H1 (cell line): Measurements from ENCODE around the gene LMBR1. TPM values are rescaled to one million over a fixed set of nuclear protein-coding genes. Genes with fewer than 3 reads are reported as not detected.

ENCODE experiments used
- ASH2L ChIP-seq: fragments of 200-600, 300-600 bp; sonication (generic); IDR thresholded peaks from one replicate; pipeline ENCODE4 v1.7.1; 2017; ENCODE audit warnings: low read length
- BACH1 ChIP-seq: IDR thresholded peaks from 2 replicates; pipeline ENCODE4 v1.6.1; 2012; ENCODE audit warnings: low read length, improper control_type of control experiment
- CBX8 ChIP-seq: fragments of 300-800, 300-1000 bp; sonication (generic); IDR thresholded peaks from 2 replicates; pipeline ENCODE4 v1.7.1; 2016; ENCODE audit warnings: low read depth, low read length, borderline replicate concordance
- CHD1 ChIP-seq: IDR thresholded peaks from 2 replicates; pipeline ENCODE4 v1.6.1; 2012; ENCODE audit warnings: low read depth, low read length, improper control_type of control experiment
- CTCF ChIP-seq, 3 experiments: IDR thresholded peaks; 1 replicate in 2 of 3; 2 replicates in 1 of 3; pipeline versions ENCODE4 v1.5.1 to v1.6.1; 2011; ENCODE audit warnings: low read length in 3 of 3, mild to moderate bottlenecking in 3 of 3, inconsistent platforms in 2 of 3, low read depth in 1 of 3, moderate library complexity in 1 of 3; ENCODE audit not compliant: insufficient read depth in 1 of 3; ENCODE audit errors: control extremely low read depth in 1 of 3
- KDM5A ChIP-seq: fragments of 200-600 bp; IDR thresholded peaks from 2 replicates; pipeline ENCODE4 v1.7.1; 2012; ENCODE audit warnings: mild to moderate bottlenecking, low read length, inconsistent platforms, mixed read lengths
- NANOG ChIP-seq: IDR thresholded peaks from 2 replicates; pipeline ENCODE4 v1.6.1; 2011; ENCODE audit warnings: low read length, low read depth, mild to moderate bottlenecking, inconsistent platforms; ENCODE audit not compliant: insufficient read depth, poor library complexity, severe bottlenecking
- POLR2A ChIP-seq, 2 experiments: IDR thresholded peaks; 1 replicate in 1 of 2; 2 replicates in 1 of 2; pipeline ENCODE4 v1.6.1; 2011; ENCODE audit warnings: low read depth in 2 of 2, low read length in 2 of 2, mild to moderate bottlenecking in 2 of 2; ENCODE audit errors: control extremely low read depth in 1 of 2
- SP2 ChIP-seq: IDR thresholded peaks from 2 replicates; pipeline ENCODE4 v1.6.1; 2012; ENCODE audit warnings: mild to moderate bottlenecking, low read length, inconsistent platforms
- polyA plus RNA-seq, 7 experiments: library from polyadenylated mRNA; depleted of rRNA in 3 of 7; stranded (reverse) in 5 of 7; unstranded in 2 of 7; fragments of >200 nt in 5 of 7; fragments of 200-250 nt in 2 of 7; gene quantifications; 1 replicate in 5 of 7; 2 replicates in 1 of 7; 4 replicates in 1 of 7; pipeline versions ENCODE4 v1.2.1 to v1.2.3, GENCODE V29; 2011 to 2013; ENCODE audit warnings: missing spikeins in 2 of 7, mixed read lengths in 2 of 7
- total RNA-seq: library from RNA; stranded (reverse); fragmentation: NEBNext Ultra II Directional; extraction: Animal tissue kit (Norgen Biotek cat#: 25700); gene quantifications from 2 replicates; pipeline ENCODE4 v1.2.1, GENCODE V29; 2021

Gene LMBR1
- total and polyA plus RNA-seq, 2 of the 8 experiments (the other 6 are each of a cell fraction or from before 2014, with no cell fraction given): 15.1 to 70.4 TPM

DNA sequence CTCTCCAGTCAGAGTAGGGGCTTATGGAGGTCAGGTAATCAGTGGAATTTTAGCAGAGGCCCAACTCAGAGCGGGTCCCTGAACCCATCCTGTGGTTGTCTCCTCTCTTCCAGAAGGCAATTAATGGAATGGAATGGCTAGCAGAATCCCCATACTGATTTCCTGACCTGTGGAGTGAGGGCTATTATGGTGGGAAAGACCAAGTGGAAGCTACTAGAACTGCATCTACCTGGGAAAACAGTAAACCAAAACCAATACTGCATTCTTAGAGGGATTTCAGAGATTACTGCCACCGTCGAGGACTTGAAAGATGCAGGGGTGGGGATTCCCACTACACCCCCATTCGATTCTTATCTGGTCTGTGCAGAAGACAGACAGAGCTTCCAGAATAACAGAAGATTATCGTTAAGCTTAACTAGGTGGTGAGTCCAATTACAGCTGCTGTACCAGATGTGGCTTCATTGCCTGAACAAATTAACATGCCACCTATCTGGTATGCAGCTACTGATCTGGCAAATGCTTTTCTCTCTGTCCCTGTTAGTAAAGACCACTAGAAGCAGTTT lies 73.2 kb downstream of the LMBR1 start (continued):
- TF ChIP-seq CTCF (IDR thresholded peaks at IDR 0.05; ENCODE audit: control extremely low read depth in 1 of 3, insufficient read depth in 1 of 3, low read depth in 1 of 3, low read length in 3 of 3): no peak
- no peak for TF ChIP-seq SP2
- TF ChIP-seq CHD1: no peak
- TF ChIP-seq CBX8: no peak
- TF ChIP-seq BACH1: no peak
- no peak for TF ChIP-seq ASH2L
- no peak for TF ChIP-seq POLR2A (IDR thresholded peaks at IDR 0.05; ENCODE audit: control extremely low read depth in 1 of 2, low read depth in 2 of 2, low read length in 2 of 2)
- TF ChIP-seq NANOG: no peak
- no peak for TF ChIP-seq KDM5A
